Measurements from ENCODE around the gene KIF3C.

GRCh38 chr2:25994509-25994908, 12.2 kb upstream of the KIF3C start:
- TF ChIP-seq CTCF (tag by site-specific recombination; IDR thresholded peaks at IDR 0.05) (no peak), ZNF544 (tag by site-specific recombination; IDR thresholded peaks at IDR 0.05) (no peak), SETDB1 (IDR thresholded peaks at IDR 0.05; ENCODE audit: insufficient read length, low read length) (no peak), ZNF366 (tag by site-specific recombination; conservative IDR thresholded peaks at IDR 0.05) (no peak), ZNF302 (tag by site-specific recombination; IDR thresholded peaks at IDR 0.05; ENCODE audit: low read depth) (no peak), ZNF776 (tag by site-specific recombination; IDR thresholded peaks at IDR 0.05; ENCODE audit: borderline replicate concordance) (no peak), REST (tag by site-specific recombination; IDR thresholded peaks at IDR 0.05) (no peak), ZBTB20 (tag by site-specific recombination; IDR thresholded peaks at IDR 0.05) (no peak), ZSCAN23 (tag by site-specific recombination; IDR thresholded peaks at IDR 0.05) (no peak), ZNF184 (tag by site-specific recombination; IDR thresholded peaks at IDR 0.05) (no peak), ZNF274 (IDR thresholded peaks at IDR 0.05; ENCODE audit: low read length) (no peak), ZNF274 (tag by site-specific recombination; IDR thresholded peaks at IDR 0.05; ENCODE audit: borderline replicate concordance) (no peak), YY1 (tag by site-specific recombination; IDR thresholded peaks at IDR 0.05) (no peak)

Data from HEK293 (cell line).